ENCODE results near the gene C1QL4. TPM values are rescaled to one million over a fixed set of nuclear protein-coding genes. Genes with fewer than 3 reads are reported as not detected.

The C1QL4 gene
- total RNA-seq, 1 experiment from 2014 or later, result 2.1 TPM

- Histone ChIP-seq H3K4me1 (ENCODE audit: control insufficient read depth, insufficient read depth, low read length) (peaks cover 10% of the 10 kb centered on the region), H3K27ac (ENCODE audit: low read length) (no peak overlapping the region), H3K9me3 (ENCODE audit: control insufficient read depth, insufficient read depth, low read depth, low read length) (no peaks in the 10 kb centered on the region), H3K4me3 (ENCODE audit: low read depth in 2 of 2, low read length in 2 of 2) (peak overlapping the region; percentile 47 to 65), H3K36me3 (ENCODE audit: control insufficient read depth, insufficient read depth, low read length) (no peaks in the 10 kb centered on the region), H3K27me3 (ENCODE audit: control insufficient read depth, insufficient read depth, low read length) (no peaks in the 10 kb centered on the region)
- BruUV-seq (replicated peaks), result no TSS peak
- POLR2A ChIA-PET, result no interaction called here
- TF ChIP-seq TCF7L2 (IDR thresholded peaks at IDR 0.05; ENCODE audit: low read depth, low read length) (no peak), REST (IDR thresholded peaks at IDR 0.05; ENCODE audit: insufficient read depth in 1 of 2, low read depth in 2 of 2, low read length in 1 of 2) (no peak), POLR2AphosphoS5 (IDR thresholded peaks at IDR 0.05; ENCODE audit: low read depth, low read length) (no peak), SIN3A (IDR thresholded peaks at IDR 0.05; ENCODE audit: borderline replicate concordance, insufficient read depth, low read depth, low read length) (no peak), CTCF (IDR thresholded peaks at IDR 0.05) (peak; percentile 72)
- CTCF ChIA-PET, result interaction anchor here (0.6 to 1.5 kb wide), 11 partner anchors 8 to 791 kb away, joined by 3 to 14 read pairs (median 3); partner anchors contain the start of gene TROAP
- DNase-seq (ENCODE audit: low read depth, low spot score) (no peak), ATAC-seq (peak; percentile 90)
- intact Hi-C loops (cut with micrococcal nuclease; ENCODE audit: unreplicated experiment), result no loop called here
- in situ Hi-C loops (cut with HindIII; ENCODE audit: low pct_unique_long_range_greater_than_20kb, low sequenced_read_pairs), result no loop called here
Observed at GRCh38 chr12:49296836-49297694, 39.9 kb downstream of the C1QL4 start.

- ATAC-seq (peak; percentile 64), DNase-seq (ENCODE audit: low read depth, low spot score) (no peak)
- no peaks in the 10 kb centered on the region for H3K36me3 ChIP-seq (ENCODE audit: control insufficient read depth, insufficient read depth, low read length)
- no peaks in the 10 kb centered on the region for H3K9me3 ChIP-seq (ENCODE audit: control insufficient read depth, insufficient read depth, low read depth, low read length)
- H3K27ac ChIP-seq (ENCODE audit: low read length), result no peak overlapping the region
- CTCF ChIA-PET, result interaction anchor here (1.0 to 1.5 kb wide), 4 partner anchors 7 to 248 kb away, joined by 3 to 14 read pairs (median 4); no protein-coding TSS in a partner anchor
- H3K4me3 ChIP-seq (ENCODE audit: low read depth in 2 of 2, low read length in 2 of 2), result peak overlapping the region; percentile 47 to 65
- TF ChIP-seq POLR2AphosphoS5 (IDR thresholded peaks at IDR 0.05; ENCODE audit: low read depth, low read length) (no peak), CTCF (IDR thresholded peaks at IDR 0.05) (peak; percentile 94), SIN3A (IDR thresholded peaks at IDR 0.05; ENCODE audit: borderline replicate concordance, insufficient read depth, low read depth, low read length) (no peak)
- in situ Hi-C loops (cut with HindIII; ENCODE audit: low pct_unique_long_range_greater_than_20kb, low sequenced_read_pairs), result no loop called here
- no peaks in the 10 kb centered on the region for H3K27me3 ChIP-seq (ENCODE audit: control insufficient read depth, insufficient read depth, low read length)
- intact Hi-C loops (cut with micrococcal nuclease; ENCODE audit: unreplicated experiment), result no loop called here
- BruUV-seq (replicated peaks), result no TSS peak
- POLR2A ChIA-PET, result no interaction called here
- peaks cover 10% of the 10 kb centered on the region for H3K4me1 ChIP-seq (ENCODE audit: control insufficient read depth, insufficient read depth, low read length)
Observed at GRCh38 chr12:49296034-49296835, 40.8 kb downstream of the C1QL4 start.

Data from Panc1 (cell line).